RWPE2 (cell line): Measurements from ENCODE around the gene VPS37B.

Source experiments
- ATAC-seq: fragments of 200-7000 bp; cut with Tn5 transposase; 3 replicates; pipeline ENCODE4 v1.9.1; 2021; ENCODE audit warnings: low read depth
- DNase-seq: peaks from one replicate; pipeline ENCODE4 v3.0.0-alpha.2; 2020; ENCODE audit warnings: low spot score
- H3K27ac ChIP-seq: fragments of 450-650 bp; 2 replicates; pipeline ENCODE4 v1.5.1; 2017; ENCODE audit warnings: mild to moderate bottlenecking; ENCODE audit not compliant: poor library complexity, severe bottlenecking
- H3K27me3 ChIP-seq: fragments of 250-450 bp; sonication (Bioruptor Pico); 2 replicates; pipeline ENCODE4 v1.5.1; 2021; ENCODE audit warnings: mild to moderate bottlenecking, moderate library complexity; ENCODE audit not compliant: insufficient read depth, poor library complexity, severe bottlenecking
- H3K36me3 ChIP-seq: fragments of 250-450 bp; sonication (Bioruptor Pico); 2 replicates; pipeline ENCODE4 v1.5.1; 2020; ENCODE audit warnings: low read depth, mild to moderate bottlenecking, moderate library complexity
- H3K4me1 ChIP-seq: fragments of 250-450 bp; sonication (Bioruptor Pico); 2 replicates; pipeline ENCODE4 v1.5.1; 2021; ENCODE audit warnings: mild to moderate bottlenecking, moderate library complexity; ENCODE audit not compliant: insufficient read depth, poor library complexity, severe bottlenecking
- H3K4me3 ChIP-seq: fragments of 250-450 bp; sonication (Bioruptor Pico); 2 replicates; pipeline ENCODE4 v1.5.1; 2021; ENCODE audit warnings: mild to moderate bottlenecking, moderate library complexity; ENCODE audit not compliant: severe bottlenecking
- H3K9me3 ChIP-seq: fragments of 250-450 bp; sonication (Bioruptor Pico); 2 replicates; pipeline ENCODE4 v1.5.1; 2021; ENCODE audit warnings: mild to moderate bottlenecking, moderate library complexity; ENCODE audit not compliant: severe bottlenecking
- TF ChIP-seq, protein P1 (sequence below): fragments of 450-650 bp; IDR thresholded peaks from one replicate; pipeline ENCODE4 v1.5.1; 2017; ENCODE audit warnings: mild to moderate bottlenecking, moderate library complexity; ENCODE audit not compliant: poor library complexity, severe bottlenecking

VPS37B gene

DNA sequence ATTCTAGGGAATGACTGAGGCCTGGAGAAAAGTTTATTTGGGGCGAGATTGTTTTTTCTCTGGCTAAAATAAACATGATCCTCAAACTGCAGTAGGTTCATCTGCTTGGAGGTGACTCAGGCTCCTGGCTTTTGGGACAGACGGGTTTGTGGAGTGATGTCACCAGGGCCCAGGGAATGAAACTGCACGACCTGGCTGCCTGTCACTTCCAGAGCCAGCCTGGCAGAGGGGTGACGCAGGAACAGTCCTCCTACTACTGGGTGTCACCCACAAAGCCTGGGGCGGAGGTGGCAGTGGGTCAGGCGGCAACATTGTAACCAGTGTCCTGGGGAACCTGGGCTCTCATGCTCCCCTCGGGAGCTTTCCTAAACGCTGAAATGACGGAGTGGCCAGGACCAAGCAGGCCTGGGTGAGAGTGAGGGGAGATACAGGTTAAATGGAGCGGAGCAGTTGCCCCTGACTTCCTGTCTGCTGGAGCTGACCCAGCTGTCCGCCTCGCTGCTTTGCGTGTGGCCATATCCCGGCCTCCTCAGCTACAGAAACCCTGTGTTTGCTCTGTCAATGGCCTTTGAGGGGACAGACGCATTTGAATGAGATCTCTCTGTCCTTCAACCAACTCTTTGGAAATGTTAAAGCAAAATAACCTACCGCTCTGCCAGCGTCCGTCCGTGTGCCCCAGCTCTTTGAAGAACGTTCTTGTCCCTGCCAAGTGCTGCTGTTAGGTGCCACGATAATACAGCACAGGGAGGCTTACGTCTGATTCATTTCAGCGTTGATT is 54.2 kb downstream of the VPS37B start:
- peaks cover 32% of the 10 kb centered on the region for H3K4me1 ChIP-seq
- H3K4me3 ChIP-seq: no peak overlapping the region
- no peaks in the 10 kb centered on the region for H3K36me3 ChIP-seq
- ATAC-seq (no peak; the same call in 2 of the 3 replicates), DNase-seq (peak; percentile 55)
- peak overlapping the region; percentile 52 for H3K27ac ChIP-seq
- H3K9me3 ChIP-seq: no peaks in the 10 kb centered on the region
- TF ChIP-seq, protein P1, sequence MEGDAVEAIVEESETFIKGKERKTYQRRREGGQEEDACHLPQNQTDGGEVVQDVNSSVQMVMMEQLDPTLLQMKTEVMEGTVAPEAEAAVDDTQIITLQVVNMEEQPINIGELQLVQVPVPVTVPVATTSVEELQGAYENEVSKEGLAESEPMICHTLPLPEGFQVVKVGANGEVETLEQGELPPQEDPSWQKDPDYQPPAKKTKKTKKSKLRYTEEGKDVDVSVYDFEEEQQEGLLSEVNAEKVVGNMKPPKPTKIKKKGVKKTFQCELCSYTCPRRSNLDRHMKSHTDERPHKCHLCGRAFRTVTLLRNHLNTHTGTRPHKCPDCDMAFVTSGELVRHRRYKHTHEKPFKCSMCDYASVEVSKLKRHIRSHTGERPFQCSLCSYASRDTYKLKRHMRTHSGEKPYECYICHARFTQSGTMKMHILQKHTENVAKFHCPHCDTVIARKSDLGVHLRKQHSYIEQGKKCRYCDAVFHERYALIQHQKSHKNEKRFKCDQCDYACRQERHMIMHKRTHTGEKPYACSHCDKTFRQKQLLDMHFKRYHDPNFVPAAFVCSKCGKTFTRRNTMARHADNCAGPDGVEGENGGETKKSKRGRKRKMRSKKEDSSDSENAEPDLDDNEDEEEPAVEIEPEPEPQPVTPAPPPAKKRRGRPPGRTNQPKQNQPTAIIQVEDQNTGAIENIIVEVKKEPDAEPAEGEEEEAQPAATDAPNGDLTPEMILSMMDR: no peak
- H3K27me3 ChIP-seq: no peaks in the 10 kb centered on the region

GRCh38 chr12:122840580-122841513 is 55.1 kb downstream of the VPS37B start:
- peak; percentile 70 for DNase-seq
- Histone ChIP-seq H3K4me3 (no peak overlapping the region), H3K9me3 (no peaks in the 10 kb centered on the region), H3K27ac (peak overlapping the region; percentile 52), H3K4me1 (peaks cover 34% of the 10 kb centered on the region), H3K36me3 (no peaks in the 10 kb centered on the region), H3K27me3 (no peaks in the 10 kb centered on the region)
- peak; percentile 70 for ATAC-seq
- TF ChIP-seq, protein P1: no peak

DNA sequence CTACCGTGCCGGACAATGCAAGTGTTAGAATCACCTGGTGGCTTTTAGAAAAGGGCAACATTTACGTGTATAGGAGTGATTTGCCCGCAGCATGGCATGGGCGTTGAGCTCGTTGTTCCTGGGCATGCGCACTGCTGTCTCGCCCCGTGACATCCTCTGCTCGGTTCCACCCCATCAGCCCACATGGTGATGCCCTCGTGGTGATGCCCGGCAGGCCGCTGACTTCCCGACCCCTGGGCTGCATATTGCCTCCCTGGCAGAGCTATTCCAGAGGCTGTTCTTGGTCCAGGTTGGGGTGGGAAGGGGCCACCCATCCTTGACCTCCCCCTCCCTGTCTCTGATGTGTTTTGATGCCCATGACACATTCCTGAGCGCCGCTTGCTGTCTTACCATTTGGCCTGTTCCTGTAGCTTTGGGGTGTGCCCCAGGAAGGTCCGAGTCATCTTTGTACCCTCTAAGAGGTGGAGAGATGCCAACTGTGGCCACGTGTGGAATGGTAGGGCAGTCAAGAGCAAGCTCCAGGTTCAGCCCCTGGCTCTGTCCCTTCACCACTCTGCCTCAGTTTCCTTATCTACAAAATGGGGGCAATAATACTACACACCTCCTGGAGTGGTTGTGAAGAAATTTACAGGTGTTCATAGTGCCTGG is 55.9 kb downstream of the VPS37B start:
- Histone ChIP-seq H3K27ac (peak overlapping the region; percentile 52), H3K27me3 (no peaks in the 10 kb centered on the region), H3K9me3 (no peaks in the 10 kb centered on the region), H3K4me1 (peaks cover 34% of the 10 kb centered on the region), H3K4me3 (no peak overlapping the region), H3K36me3 (no peaks in the 10 kb centered on the region)
- no peak for ATAC-seq
- DNase-seq: no peak
- TF ChIP-seq, protein P1: no peak

GRCh38 chr12:122838841-122839240 is 57.1 kb downstream of the VPS37B start:
- Histone ChIP-seq H3K4me3 (no peak overlapping the region), H3K9me3 (no peaks in the 10 kb centered on the region), H3K4me1 (peaks cover 34% of the 10 kb centered on the region), H3K36me3 (no peaks in the 10 kb centered on the region), H3K27ac (no peak overlapping the region), H3K27me3 (no peaks in the 10 kb centered on the region)
- TF ChIP-seq, protein P1: no peak
- DNase-seq (no peak), ATAC-seq (no peak)
